ENCODE measurements around the gene RGS8. TPM values are rescaled to one million over a fixed set of nuclear protein-coding genes. Genes with fewer than 3 reads are reported as not detected.
A peak's percentile ranks its signal among the peaks of the same experiment; 100 is the strongest.

The RGS8 gene
- total and polyA plus RNA-seq, 2 donors from 2014 or later = not detected

DNA sequence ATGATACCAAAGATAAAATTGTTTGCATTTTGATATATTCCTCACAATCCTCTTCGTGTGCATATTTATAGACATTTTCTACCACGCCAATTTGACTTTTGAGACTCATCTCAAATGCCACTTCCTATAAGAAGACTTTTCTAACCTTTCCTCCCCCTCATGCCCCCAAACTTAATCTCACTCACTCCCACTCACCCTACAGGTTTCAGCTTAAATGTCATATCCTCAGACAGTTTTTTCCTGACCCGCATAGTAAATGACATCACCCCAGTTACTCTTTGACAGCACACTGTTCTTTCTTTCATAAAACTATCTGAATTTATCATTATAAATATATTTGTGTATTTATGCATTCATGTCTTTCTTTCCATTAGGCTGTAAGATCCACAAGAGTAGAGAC lies 29.6 kb upstream of the RGS8 start:
- DNase-seq = peak in 3 of 5 donors; percentile 14 to 45 (median 34)
- TF ChIP-seq, protein P1, sequence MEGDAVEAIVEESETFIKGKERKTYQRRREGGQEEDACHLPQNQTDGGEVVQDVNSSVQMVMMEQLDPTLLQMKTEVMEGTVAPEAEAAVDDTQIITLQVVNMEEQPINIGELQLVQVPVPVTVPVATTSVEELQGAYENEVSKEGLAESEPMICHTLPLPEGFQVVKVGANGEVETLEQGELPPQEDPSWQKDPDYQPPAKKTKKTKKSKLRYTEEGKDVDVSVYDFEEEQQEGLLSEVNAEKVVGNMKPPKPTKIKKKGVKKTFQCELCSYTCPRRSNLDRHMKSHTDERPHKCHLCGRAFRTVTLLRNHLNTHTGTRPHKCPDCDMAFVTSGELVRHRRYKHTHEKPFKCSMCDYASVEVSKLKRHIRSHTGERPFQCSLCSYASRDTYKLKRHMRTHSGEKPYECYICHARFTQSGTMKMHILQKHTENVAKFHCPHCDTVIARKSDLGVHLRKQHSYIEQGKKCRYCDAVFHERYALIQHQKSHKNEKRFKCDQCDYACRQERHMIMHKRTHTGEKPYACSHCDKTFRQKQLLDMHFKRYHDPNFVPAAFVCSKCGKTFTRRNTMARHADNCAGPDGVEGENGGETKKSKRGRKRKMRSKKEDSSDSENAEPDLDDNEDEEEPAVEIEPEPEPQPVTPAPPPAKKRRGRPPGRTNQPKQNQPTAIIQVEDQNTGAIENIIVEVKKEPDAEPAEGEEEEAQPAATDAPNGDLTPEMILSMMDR (IDR thresholded peaks at IDR 0.05; ENCODE audit: borderline replicate concordance, extremely low read depth, insufficient read depth) = no peak
- H3K9me3 ChIP-seq (ENCODE audit: control insufficient read depth in 2 of 3, insufficient read depth in 1 of 3, low read length in 3 of 3) = no peaks in the 10 kb centered on the region
- H3K9ac ChIP-seq (ENCODE audit: low read length in 3 of 3) = no peak overlapping the region
- FAIRE-seq = no peak
- no peak overlapping the region for H3K27ac ChIP-seq (ENCODE audit: low read depth in 2 of 2, low read length in 2 of 2)
- intact Hi-C loops (cut with DNase I) = no loop called here
- H3K4me1 ChIP-seq (ENCODE audit: control insufficient read depth in 2 of 3, insufficient read depth in 2 of 3, low read depth in 1 of 3, low read length in 3 of 3) = no peaks in the 10 kb centered on the region
- no peaks in the 10 kb centered on the region for H3K27me3 ChIP-seq (ENCODE audit: control insufficient read depth, insufficient read depth, low read length)
- no peak overlapping the region for H3K4me3 ChIP-seq (ENCODE audit: low read length in 3 of 3)
- H3K36me3 ChIP-seq (ENCODE audit: control insufficient read depth in 2 of 3, insufficient read depth in 3 of 3, low read length in 3 of 3) = no peaks in the 10 kb centered on the region

DNA sequence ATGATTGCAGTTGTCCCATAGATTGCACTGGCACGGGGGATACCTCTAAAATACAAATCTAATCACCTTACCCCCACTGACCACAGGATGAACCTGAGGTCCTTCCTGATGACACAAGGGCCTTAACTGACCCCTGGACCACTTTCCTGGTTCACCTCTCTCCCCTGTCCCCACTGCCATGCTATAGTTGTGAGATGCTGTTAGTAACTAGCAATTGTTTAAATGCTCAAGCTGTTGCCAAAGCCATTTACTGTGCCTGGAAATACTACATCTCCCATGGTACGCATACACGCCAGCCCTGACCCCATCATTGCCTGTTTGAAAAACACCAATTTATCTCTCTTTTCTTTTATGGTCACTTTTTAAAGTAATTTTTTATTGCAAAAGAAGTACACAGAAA lies 29.1 kb upstream of the RGS8 start:
- intact Hi-C loops (cut with DNase I) = no loop called here
- H3K4me3 ChIP-seq (ENCODE audit: low read length in 3 of 3) = no peak overlapping the region
- H3K36me3 ChIP-seq (ENCODE audit: control insufficient read depth in 2 of 3, insufficient read depth in 3 of 3, low read length in 3 of 3) = no peaks in the 10 kb centered on the region
- no peak overlapping the region for H3K9ac ChIP-seq (ENCODE audit: low read length in 3 of 3)
- FAIRE-seq (no peak), DNase-seq (no peak)
- H3K4me1 ChIP-seq (ENCODE audit: control insufficient read depth in 2 of 3, insufficient read depth in 2 of 3, low read depth in 1 of 3, low read length in 3 of 3) = no peaks in the 10 kb centered on the region
- no peaks in the 10 kb centered on the region for H3K27me3 ChIP-seq (ENCODE audit: control insufficient read depth, insufficient read depth, low read length)
- TF ChIP-seq, protein P1 (IDR thresholded peaks at IDR 0.05; ENCODE audit: borderline replicate concordance, extremely low read depth, insufficient read depth) = no peak
- no peak overlapping the region for H3K27ac ChIP-seq (ENCODE audit: low read depth in 2 of 2, low read length in 2 of 2)
- no peaks in the 10 kb centered on the region for H3K9me3 ChIP-seq (ENCODE audit: control insufficient read depth in 2 of 3, insufficient read depth in 1 of 3, low read length in 3 of 3)

DNA sequence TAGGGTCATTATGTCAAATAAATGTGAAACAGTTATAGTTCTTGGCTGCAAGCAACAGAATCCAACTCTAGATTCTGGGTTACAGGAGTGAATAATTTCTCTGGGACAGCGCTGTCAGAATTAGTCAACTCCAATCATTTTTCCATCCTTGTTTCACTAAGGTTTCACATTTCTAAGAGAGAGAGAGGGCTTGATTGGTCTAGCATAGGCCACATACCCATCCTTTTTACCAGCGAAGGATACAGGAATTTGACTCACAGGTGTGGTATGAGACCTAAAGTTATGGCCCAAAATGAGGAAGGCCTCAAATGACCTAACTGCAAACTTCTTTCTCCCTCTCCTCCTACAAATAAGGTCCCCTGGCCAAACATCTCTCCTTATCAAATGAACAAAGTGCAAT lies 25.5 kb upstream of the RGS8 start:
- Histone ChIP-seq H3K4me3 (ENCODE audit: low read length in 3 of 3) (no peak overlapping the region), H3K9me3 (ENCODE audit: control insufficient read depth in 2 of 3, insufficient read depth in 1 of 3, low read length in 3 of 3) (no peaks in the 10 kb centered on the region), H3K9ac (ENCODE audit: low read length in 3 of 3) (no peak overlapping the region), H3K4me1 (ENCODE audit: control insufficient read depth in 2 of 3, insufficient read depth in 2 of 3, low read depth in 1 of 3, low read length in 3 of 3) (no peaks in the 10 kb centered on the region), H3K27me3 (ENCODE audit: control insufficient read depth, insufficient read depth, low read length) (no peaks in the 10 kb centered on the region), H3K36me3 (ENCODE audit: control insufficient read depth in 2 of 3, insufficient read depth in 3 of 3, low read length in 3 of 3) (no peaks in the 10 kb centered on the region), H3K27ac (ENCODE audit: low read depth in 2 of 2, low read length in 2 of 2) (no peak overlapping the region)
- TF ChIP-seq, protein P1 (IDR thresholded peaks at IDR 0.05; ENCODE audit: borderline replicate concordance, extremely low read depth, insufficient read depth) = no peak
- no peak for FAIRE-seq
- intact Hi-C loops (cut with DNase I) = no loop called here
- no peak for DNase-seq

DNA sequence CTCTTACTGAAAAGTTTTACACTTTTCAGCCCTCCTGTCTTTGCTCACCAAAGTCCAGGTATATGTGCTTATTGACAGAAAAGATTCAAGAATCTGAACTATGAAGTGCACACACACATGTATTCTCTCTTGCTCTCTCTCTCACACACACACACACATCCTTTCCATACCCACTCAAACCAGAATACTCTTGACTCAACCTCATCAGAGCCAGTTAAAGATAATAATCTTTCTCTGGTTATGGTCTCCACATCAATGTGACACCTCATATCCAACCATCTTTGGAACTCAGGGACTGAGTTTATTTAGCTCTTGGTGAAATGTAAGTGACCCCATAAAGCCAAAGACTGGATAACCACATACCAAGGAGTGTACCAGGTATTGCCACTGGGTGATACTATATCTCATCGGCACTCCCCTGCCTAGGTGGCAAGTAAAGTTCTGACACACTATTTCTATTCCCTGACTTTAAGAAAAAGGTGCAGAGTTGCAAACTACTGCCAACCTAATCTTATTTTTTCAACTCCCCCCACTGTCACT lies 24.9 kb upstream of the RGS8 start:
- H3K9ac ChIP-seq (ENCODE audit: low read length in 3 of 3) = no peak overlapping the region
- H3K9me3 ChIP-seq (ENCODE audit: control insufficient read depth in 2 of 3, insufficient read depth in 1 of 3, low read length in 3 of 3) = no peaks in the 10 kb centered on the region
- TF ChIP-seq, protein P1 (IDR thresholded peaks at IDR 0.05; ENCODE audit: borderline replicate concordance, extremely low read depth, insufficient read depth) = no peak
- H3K4me3 ChIP-seq (ENCODE audit: low read length in 3 of 3) = no peak overlapping the region
- no peaks in the 10 kb centered on the region for H3K4me1 ChIP-seq (ENCODE audit: control insufficient read depth in 2 of 3, insufficient read depth in 2 of 3, low read depth in 1 of 3, low read length in 3 of 3)
- FAIRE-seq = no peak
- intact Hi-C loops (cut with DNase I) = no loop called here
- no peaks in the 10 kb centered on the region for H3K36me3 ChIP-seq (ENCODE audit: control insufficient read depth in 2 of 3, insufficient read depth in 3 of 3, low read length in 3 of 3)
- no peak for DNase-seq
- no peak overlapping the region for H3K27ac ChIP-seq (ENCODE audit: low read depth in 2 of 2, low read length in 2 of 2)
- no peaks in the 10 kb centered on the region for H3K27me3 ChIP-seq (ENCODE audit: control insufficient read depth, insufficient read depth, low read length)

All from kidney (tissue), 14 donors.